ENCODE results near the gene CCDC6. TPM values are rescaled to one million over a fixed set of nuclear protein-coding genes. Genes with fewer than 3 reads are reported as not detected.

CCDC6 gene
- total and polyA plus RNA-seq, 12 donors = 4.4 to 22.8 (median 17.0) TPM

DNA sequence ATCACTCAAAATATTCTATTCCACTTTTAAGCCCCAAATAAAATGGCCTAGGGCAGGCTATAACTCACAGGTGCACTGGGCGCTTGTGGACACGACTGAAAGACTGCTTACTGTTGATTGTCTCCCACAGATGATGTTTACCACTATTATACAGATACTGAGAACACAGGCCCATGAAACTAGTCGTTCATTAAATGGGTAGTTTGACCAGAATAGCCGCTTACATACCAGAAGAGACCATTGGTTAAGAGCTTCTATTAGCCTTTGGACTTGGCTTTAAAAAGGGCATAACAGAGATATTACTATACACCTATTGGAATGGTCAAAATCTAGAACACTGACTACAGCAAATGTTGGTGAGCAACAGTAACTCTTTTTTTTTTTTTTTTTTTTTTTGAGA lies 4.3 kb downstream of the CCDC6 start:
- Histone ChIP-seq H3K27ac (no peak overlapping the region), H3K4me1 (peaks cover 3 to 52% (median 39%) of the 10 kb centered on the region in 9 donors), H3K9me3 (no peaks in the 10 kb centered on the region), H3K27me3 (no peaks in the 10 kb centered on the region), H3K4me3 (no peak overlapping the region), H3K36me3 (no peaks in the 10 kb centered on the region)
- TF ChIP-seq, protein P1, sequence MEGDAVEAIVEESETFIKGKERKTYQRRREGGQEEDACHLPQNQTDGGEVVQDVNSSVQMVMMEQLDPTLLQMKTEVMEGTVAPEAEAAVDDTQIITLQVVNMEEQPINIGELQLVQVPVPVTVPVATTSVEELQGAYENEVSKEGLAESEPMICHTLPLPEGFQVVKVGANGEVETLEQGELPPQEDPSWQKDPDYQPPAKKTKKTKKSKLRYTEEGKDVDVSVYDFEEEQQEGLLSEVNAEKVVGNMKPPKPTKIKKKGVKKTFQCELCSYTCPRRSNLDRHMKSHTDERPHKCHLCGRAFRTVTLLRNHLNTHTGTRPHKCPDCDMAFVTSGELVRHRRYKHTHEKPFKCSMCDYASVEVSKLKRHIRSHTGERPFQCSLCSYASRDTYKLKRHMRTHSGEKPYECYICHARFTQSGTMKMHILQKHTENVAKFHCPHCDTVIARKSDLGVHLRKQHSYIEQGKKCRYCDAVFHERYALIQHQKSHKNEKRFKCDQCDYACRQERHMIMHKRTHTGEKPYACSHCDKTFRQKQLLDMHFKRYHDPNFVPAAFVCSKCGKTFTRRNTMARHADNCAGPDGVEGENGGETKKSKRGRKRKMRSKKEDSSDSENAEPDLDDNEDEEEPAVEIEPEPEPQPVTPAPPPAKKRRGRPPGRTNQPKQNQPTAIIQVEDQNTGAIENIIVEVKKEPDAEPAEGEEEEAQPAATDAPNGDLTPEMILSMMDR (IDR thresholded peaks at IDR 0.05) = no peak
- intact Hi-C loops (cut with DNase I) = loop anchor here in 4 of 10 donors (5.0 to 10.0 kb wide), 3 partner anchors 70 to 277 kb away; no protein-coding TSS in a partner anchor
- 87 to 88% methylated on average over 4 of the region's 4 CpGs for WGBS, 2 donors
- DNase-seq (no peak), ATAC-seq (no peak)

DNA sequence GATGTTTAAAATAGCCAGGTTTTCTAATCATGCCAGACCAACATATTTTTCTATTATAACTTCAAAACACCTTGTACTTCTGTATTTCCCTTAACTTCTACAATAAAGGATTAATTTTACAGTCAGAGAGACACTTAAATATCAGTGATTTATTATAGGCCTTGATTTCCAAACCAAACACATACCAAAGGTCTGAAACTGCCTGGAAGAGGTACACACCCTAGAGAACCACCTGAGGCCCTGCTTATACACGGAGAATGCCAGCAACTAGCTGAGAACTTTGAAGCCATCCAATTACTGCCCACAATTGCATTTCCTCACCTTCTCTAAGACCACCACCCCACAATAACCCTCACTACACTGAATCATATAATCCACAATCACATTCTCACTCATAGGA lies 4.9 kb downstream of the CCDC6 start:
- no peak overlapping the region for H3K4me3 ChIP-seq
- no peaks in the 10 kb centered on the region for H3K36me3 ChIP-seq
- no peak for DNase-seq
- peaks cover 3 to 53% (median 40%) of the 10 kb centered on the region in 9 donors for H3K4me1 ChIP-seq
- no peaks in the 10 kb centered on the region for H3K9me3 ChIP-seq
- no peak for ATAC-seq
- H3K27ac ChIP-seq = no peak overlapping the region
- TF ChIP-seq, protein P1 (IDR thresholded peaks at IDR 0.05) = no peak
- H3K27me3 ChIP-seq = no peaks in the 10 kb centered on the region
- intact Hi-C loops (cut with DNase I) = loop anchor here in 4 of 10 donors (5.0 to 10.0 kb wide), 3 partner anchors 69 to 277 kb away; no protein-coding TSS in a partner anchor
- 84 to 100% methylated on average over 1 of the region's 1 CpG for WGBS, 2 donors

DNA sequence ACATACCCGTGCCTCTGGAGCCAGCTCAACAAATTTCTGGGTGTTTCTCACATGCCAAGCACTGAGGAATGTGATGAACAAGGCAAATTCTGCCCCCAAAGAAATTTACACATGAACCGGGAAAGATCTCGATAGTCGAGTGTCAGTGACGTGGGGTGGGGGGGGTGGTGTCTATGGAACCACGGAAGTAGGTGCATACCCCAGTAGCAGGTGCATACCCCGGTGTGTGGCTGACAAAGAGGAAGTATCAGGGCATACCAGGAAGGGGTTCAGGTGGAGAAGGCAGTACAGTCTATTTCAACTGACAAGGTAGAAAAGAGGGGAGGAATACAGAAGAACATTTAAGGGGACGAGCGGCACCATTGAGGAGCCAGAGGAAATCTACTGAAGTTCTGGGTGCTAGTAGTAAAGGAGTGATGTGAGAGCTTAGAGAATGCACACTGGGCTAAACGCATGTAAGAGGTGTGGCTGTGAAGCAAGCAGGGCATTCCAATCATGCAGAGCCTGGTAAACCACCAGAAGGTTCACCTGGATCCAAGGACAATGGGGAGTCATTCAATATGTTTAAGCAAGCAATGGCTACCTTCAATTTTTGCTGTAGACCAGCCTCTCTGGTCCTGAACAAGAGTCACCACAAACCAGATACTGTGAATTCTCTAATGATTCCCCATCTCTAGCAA lies 6.2 kb downstream of the CCDC6 start:
- H3K9me3 ChIP-seq = no peaks in the 10 kb centered on the region
- H3K4me1 ChIP-seq = peaks cover 3 to 64% (median 52%) of the 10 kb centered on the region in 9 donors
- intact Hi-C loops (cut with DNase I) = loop anchor here in 4 of 10 donors (5.0 to 10.0 kb wide), 3 partner anchors 68 to 275 kb away; no protein-coding TSS in a partner anchor
- no peaks in the 10 kb centered on the region for H3K36me3 ChIP-seq
- H3K27ac ChIP-seq = no peak overlapping the region
- no peak overlapping the region for H3K4me3 ChIP-seq
- ATAC-seq (no peak), DNase-seq (no peak)
- TF ChIP-seq, protein P1 (IDR thresholded peaks at IDR 0.05) = no peak
- no peaks in the 10 kb centered on the region for H3K27me3 ChIP-seq
- WGBS, 2 donors = 83 to 86% methylated on average over 10 of the region's 10 CpGs

DNA sequence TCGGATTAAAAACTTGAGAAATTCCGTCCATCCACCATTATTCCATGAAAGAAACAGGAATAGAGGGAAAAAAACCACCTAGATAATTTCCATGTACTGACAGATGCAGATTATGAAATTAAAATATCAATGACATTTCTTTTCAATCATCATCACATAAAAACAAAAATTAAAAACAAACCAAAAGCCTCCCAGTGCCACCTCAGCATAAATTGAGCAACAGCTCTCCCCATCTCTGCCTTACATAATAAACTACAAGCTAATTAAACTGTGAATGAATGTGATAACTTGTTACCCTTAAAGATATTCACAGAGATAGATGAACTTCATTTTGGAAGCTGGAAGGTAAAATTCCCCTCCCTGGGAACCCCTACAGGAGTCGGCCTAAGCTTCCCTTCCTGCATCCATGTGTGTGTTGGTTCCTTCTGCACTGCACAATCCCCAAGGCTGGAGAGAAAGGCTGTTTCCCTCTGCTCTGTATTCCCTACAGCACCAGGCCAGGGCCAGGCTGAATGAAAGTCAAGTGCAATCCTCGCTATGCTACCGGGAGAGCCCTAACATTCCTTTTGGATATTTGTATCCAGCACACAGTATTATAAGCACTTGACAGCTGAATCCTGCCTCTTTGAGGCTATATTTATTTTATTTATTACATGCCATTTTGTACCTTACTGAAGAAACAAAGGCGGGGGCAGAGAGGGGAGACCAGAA lies 8.1 kb downstream of the CCDC6 start:
- Histone ChIP-seq H3K27me3 (no peaks in the 10 kb centered on the region), H3K36me3 (no peaks in the 10 kb centered on the region), H3K9me3 (no peaks in the 10 kb centered on the region), H3K4me1 (peaks cover 0 to 64% (median 53%) of the 10 kb centered on the region in 9 donors), H3K4me3 (no peak overlapping the region), H3K27ac (peak overlapping the region in 4 of 10 donors; percentile 19 to 47 (median 27))
- ATAC-seq (peak in 6 of 8 donors; percentile 28 to 68 (median 60)), DNase-seq (no peak)
- WGBS, 2 donors = 62 to 71% methylated on average over 6 of the region's 6 CpGs
- TF ChIP-seq, protein P1 (IDR thresholded peaks at IDR 0.05) = no peak
- intact Hi-C loops (cut with DNase I) = no loop called here
